ENCODE measurements around the gene TNFSF13.

The TNFSF13 gene

GRCh38 chr17:7563115-7563869 is 4.7 kb downstream of the TNFSF13 start:
- TF ChIP-seq, protein P1, sequence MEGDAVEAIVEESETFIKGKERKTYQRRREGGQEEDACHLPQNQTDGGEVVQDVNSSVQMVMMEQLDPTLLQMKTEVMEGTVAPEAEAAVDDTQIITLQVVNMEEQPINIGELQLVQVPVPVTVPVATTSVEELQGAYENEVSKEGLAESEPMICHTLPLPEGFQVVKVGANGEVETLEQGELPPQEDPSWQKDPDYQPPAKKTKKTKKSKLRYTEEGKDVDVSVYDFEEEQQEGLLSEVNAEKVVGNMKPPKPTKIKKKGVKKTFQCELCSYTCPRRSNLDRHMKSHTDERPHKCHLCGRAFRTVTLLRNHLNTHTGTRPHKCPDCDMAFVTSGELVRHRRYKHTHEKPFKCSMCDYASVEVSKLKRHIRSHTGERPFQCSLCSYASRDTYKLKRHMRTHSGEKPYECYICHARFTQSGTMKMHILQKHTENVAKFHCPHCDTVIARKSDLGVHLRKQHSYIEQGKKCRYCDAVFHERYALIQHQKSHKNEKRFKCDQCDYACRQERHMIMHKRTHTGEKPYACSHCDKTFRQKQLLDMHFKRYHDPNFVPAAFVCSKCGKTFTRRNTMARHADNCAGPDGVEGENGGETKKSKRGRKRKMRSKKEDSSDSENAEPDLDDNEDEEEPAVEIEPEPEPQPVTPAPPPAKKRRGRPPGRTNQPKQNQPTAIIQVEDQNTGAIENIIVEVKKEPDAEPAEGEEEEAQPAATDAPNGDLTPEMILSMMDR (IDR thresholded peaks at IDR 0.05; ENCODE audit: borderline replicate concordance, insufficient read depth, low read depth, low read length), result no peak
- H3K4me3 ChIP-seq (ENCODE audit: low read depth, low read length), result no peak overlapping the region

DNA sequence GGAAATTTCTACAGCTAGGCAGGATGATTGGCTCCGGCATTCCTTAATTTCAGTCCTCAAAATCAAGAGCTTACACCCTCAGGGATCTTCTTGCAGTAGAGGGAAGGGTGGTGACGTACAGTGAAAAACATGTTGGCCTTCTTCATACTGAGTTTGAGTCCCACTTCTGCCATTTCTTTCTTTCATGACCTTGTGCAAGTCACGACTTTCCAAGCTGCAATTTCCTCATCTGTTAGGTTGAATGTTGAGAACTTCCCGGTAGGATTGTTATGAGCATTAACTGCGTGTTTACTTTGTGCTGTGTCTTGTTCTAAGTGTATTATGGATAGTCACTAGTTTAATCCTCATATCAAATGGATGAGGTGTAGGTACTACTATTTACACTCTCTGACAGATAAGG is 11.0 kb downstream of the TNFSF13 start:
- H3K4me3 ChIP-seq (ENCODE audit: low read depth, low read length), result no peak overlapping the region
- TF ChIP-seq, protein P1 (IDR thresholded peaks at IDR 0.05; ENCODE audit: borderline replicate concordance, insufficient read depth, low read depth, low read length), result no peak

GRCh38 chr17:7570351-7570750 is 11.8 kb downstream of the TNFSF13 start:
- TF ChIP-seq, protein P1 (IDR thresholded peaks at IDR 0.05; ENCODE audit: borderline replicate concordance, insufficient read depth, low read depth, low read length), result no peak
- no peak overlapping the region for H3K4me3 ChIP-seq (ENCODE audit: low read depth, low read length)

GRCh38 chr17:7572338-7572587 is 13.7 kb downstream of the TNFSF13 start:
- H3K4me3 ChIP-seq (ENCODE audit: low read depth, low read length), result peak overlapping the region; percentile 73
- TF ChIP-seq, protein P1 (IDR thresholded peaks at IDR 0.05; ENCODE audit: borderline replicate concordance, insufficient read depth, low read depth, low read length), result no peak

- TF ChIP-seq, protein P1 (IDR thresholded peaks at IDR 0.05; ENCODE audit: borderline replicate concordance, insufficient read depth, low read depth, low read length), result no peak
- H3K4me3 ChIP-seq (ENCODE audit: low read depth, low read length), result peak overlapping the region; percentile 99
Observed at GRCh38 chr17:7572588-7573323, 14.2 kb downstream of the TNFSF13 start.

- H3K4me3 ChIP-seq (ENCODE audit: low read depth, low read length), result peak overlapping the region; percentile 99
- TF ChIP-seq, protein P1 (IDR thresholded peaks at IDR 0.05; ENCODE audit: borderline replicate concordance, insufficient read depth, low read depth, low read length), result no peak
Observed at GRCh38 chr17:7573324-7574080, 15.0 kb downstream of the TNFSF13 start.

All from GM12875 (cell line).